Chondrocyte (in vitro differentiated cells): Measurements from ENCODE around the gene METTL23. TPM values are rescaled to one million over a fixed set of nuclear protein-coding genes. Genes with fewer than 3 reads are reported as not detected.

Experiments
- DNase-seq: peaks from one replicate; pipeline ENCODE4 v3.0.0; 2021; ENCODE audit warnings: mixed read lengths, low spot score
- H3K27ac Mint-ChIP-seq: one replicate; pipeline ENCODE4 v1.8.0; 2021; ENCODE audit warnings: mild to moderate bottlenecking, moderate library complexity, mixed read lengths; ENCODE audit not compliant: unreplicated experiment
- H3K27me3 Mint-ChIP-seq: 2 replicates; pipeline ENCODE4 v1.8.0; 2021; ENCODE audit warnings: low read depth, mixed read lengths
- H3K36me3 Mint-ChIP-seq: 2 replicates; pipeline ENCODE4 v1.8.0; 2021; ENCODE audit warnings: low read depth, mixed read lengths
- H3K4me1 Mint-ChIP-seq: 2 replicates; pipeline ENCODE4 v1.8.0; 2021; ENCODE audit warnings: low read depth, mild to moderate bottlenecking, mixed read lengths
- H3K4me3 Mint-ChIP-seq: one replicate; pipeline ENCODE4 v1.8.0; 2021; ENCODE audit warnings: mild to moderate bottlenecking, moderate library complexity, mixed read lengths; ENCODE audit not compliant: unreplicated experiment
- H3K9me3 Mint-ChIP-seq: 2 replicates; pipeline ENCODE4 v1.8.0; 2021; ENCODE audit warnings: low read depth, mixed read lengths
- total RNA-seq: library from RNA; stranded (reverse); gene quantifications from 3 replicates; pipeline ENCODE4 v1.2.1, GENCODE V29; 2021
- TF ChIP-seq, protein P1 (sequence below): fragments of 200-600 bp; sonication (generic); IDR thresholded peaks from 2 replicates; pipeline ENCODE4 v1.5.0; 2021; ENCODE audit warnings: antibody characterized with exemption, mild to moderate bottlenecking, moderate library complexity

Gene METTL23
- total RNA-seq, 1 donor from 2014 or later: 27.0 TPM

DNA sequence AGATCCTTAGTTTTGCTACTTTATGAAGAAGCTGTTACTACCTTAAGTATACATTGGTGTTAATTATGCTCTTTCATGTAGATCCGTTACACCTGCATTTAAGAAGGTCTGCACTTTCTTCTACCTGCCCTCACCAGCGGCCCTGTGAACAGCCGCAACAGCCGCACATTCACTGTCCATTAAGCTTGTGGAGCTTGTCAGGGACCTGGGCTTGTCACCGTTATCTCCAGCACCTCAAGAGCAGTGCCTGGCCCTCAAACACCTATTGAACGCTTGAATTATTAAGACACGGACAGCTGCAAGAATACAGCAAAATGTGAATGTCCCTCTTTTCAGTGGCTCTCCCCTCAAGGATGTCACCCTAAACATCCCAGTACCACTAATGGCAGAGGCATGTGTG, 12.9 kb upstream of the METTL23 start:
- DNase-seq: no peak
- Mint-ChIP-seq H3K9me3 (no peaks in the 10 kb centered on the region), H3K36me3 (peaks cover 23% of the 10 kb centered on the region), H3K27ac (no peak overlapping the region), H3K4me1 (peaks cover 48% of the 10 kb centered on the region), H3K4me3 (no peak overlapping the region), H3K27me3 (no peaks in the 10 kb centered on the region)
- TF ChIP-seq, protein P1, sequence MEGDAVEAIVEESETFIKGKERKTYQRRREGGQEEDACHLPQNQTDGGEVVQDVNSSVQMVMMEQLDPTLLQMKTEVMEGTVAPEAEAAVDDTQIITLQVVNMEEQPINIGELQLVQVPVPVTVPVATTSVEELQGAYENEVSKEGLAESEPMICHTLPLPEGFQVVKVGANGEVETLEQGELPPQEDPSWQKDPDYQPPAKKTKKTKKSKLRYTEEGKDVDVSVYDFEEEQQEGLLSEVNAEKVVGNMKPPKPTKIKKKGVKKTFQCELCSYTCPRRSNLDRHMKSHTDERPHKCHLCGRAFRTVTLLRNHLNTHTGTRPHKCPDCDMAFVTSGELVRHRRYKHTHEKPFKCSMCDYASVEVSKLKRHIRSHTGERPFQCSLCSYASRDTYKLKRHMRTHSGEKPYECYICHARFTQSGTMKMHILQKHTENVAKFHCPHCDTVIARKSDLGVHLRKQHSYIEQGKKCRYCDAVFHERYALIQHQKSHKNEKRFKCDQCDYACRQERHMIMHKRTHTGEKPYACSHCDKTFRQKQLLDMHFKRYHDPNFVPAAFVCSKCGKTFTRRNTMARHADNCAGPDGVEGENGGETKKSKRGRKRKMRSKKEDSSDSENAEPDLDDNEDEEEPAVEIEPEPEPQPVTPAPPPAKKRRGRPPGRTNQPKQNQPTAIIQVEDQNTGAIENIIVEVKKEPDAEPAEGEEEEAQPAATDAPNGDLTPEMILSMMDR: no peak

DNA sequence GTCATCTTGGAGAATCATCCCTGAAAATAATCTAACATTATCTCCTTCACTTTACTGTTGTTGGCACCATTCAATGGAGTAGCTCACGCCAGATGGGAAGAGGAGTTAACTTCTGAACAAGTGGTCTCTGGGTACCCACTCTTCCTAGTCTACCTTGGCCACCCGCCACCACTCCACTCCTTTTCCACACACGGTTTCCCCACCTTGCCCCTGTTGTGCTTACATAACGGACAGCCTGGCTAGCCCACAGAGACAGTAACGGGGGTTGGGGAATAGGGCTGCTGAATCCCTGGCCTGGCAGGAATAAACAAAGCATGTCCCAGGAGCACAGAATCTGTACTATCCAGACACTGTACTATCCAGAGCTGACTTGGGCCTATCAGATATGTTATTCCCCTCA, 12.3 kb upstream of the METTL23 start:
- no peaks in the 10 kb centered on the region for H3K27me3 Mint-ChIP-seq
- no peak overlapping the region for H3K4me3 Mint-ChIP-seq
- H3K4me1 Mint-ChIP-seq: peaks cover 42% of the 10 kb centered on the region
- H3K9me3 Mint-ChIP-seq: no peaks in the 10 kb centered on the region
- TF ChIP-seq, protein P1: no peak
- H3K36me3 Mint-ChIP-seq: peaks cover 27% of the 10 kb centered on the region
- no peak overlapping the region for H3K27ac Mint-ChIP-seq
- DNase-seq: no peak

DNA sequence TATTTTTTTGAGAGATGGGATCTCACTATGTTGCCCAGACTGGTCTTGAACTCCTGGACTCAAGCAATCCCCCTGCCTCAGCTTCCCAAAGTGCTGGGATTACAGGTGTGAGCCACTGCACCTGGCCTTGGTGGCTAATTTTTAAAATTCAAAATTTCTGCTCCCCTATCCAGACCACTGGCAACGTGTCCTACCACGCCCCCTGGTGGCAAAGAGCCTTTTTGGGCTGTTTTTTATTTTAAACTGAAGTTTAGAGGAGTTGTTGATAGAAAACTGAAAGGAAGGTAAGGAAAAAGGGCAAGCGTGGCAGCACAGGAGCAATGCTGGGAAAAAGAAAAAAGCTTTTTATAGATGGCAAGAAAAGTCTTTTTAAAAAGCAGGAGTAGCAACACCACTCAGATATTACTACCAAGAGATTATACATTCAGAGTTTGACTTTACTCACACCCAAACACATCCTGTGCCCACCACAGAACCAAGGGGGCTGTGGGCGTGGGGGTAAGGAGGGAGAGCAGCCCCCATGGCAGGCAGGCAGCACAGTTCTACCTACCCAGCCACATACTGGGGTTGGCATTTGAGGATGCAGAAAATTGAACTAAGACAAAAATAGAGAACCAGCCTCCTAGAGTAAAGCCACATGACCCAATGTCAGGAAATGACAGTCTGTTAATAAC, 11.7 kb upstream of the METTL23 start:
- no peak for DNase-seq

GRCh38 chr17:76715496-76715830, 11.2 kb upstream of the METTL23 start:
- Mint-ChIP-seq H3K4me3 (no peak overlapping the region), H3K27ac (peak overlapping the region; percentile 90), H3K4me1 (peaks cover 35% of the 10 kb centered on the region), H3K9me3 (no peaks in the 10 kb centered on the region), H3K27me3 (no peaks in the 10 kb centered on the region), H3K36me3 (peaks cover 35% of the 10 kb centered on the region)
- TF ChIP-seq, protein P1: no peak
- DNase-seq: no peak

More for the DNA sequence above, 11.7 kb upstream of the METTL23 start:
- Mint-ChIP-seq H3K27me3 (no peaks in the 10 kb centered on the region), H3K9me3 (no peaks in the 10 kb centered on the region), H3K36me3 (peaks cover 32% of the 10 kb centered on the region), H3K27ac (peak overlapping the region; percentile 65), H3K4me3 (no peak overlapping the region), H3K4me1 (peaks cover 36% of the 10 kb centered on the region)
- TF ChIP-seq, protein P1: peak; percentile 93

DNA sequence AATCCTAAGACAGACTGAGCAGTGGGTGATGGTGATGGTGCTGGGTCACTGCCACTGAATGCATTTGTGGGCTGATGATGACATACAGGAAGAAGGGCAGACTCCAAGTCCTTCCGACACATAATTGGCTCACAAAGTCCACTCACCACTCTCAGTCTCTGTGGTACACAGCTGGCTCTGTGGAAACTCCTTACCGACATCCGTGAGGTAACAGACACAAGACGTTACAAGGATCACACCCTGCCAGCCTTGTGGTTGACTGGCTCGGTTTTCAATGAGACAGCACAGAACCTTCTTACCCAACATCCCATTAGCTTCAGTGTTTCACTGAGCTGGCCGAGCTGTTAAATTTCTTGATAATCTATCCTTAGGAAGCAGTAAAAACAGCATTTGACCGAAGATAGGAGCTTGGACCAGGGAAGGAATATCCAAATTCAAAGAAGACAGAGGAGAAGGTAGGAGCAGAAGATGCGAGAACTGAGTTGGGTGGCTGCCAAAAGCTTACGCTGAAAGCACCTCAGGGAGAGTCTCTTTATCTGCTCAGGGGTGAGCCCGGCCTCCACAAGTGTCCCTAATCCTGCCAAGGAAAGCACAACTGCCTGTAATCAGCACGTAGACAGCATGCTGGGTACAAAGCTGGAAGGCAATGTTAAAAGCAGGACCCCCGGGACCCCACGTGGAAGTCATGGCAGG, 10.3 kb upstream of the METTL23 start:
- DNase-seq: no peak
- H3K4me3 Mint-ChIP-seq: peak overlapping the region; percentile 1
- no peaks in the 10 kb centered on the region for H3K9me3 Mint-ChIP-seq
- peak overlapping the region; percentile 90 for H3K27ac Mint-ChIP-seq
- H3K4me1 Mint-ChIP-seq: peaks cover 33% of the 10 kb centered on the region
- TF ChIP-seq, protein P1: no peak
- peaks cover 42% of the 10 kb centered on the region for H3K36me3 Mint-ChIP-seq
- no peaks in the 10 kb centered on the region for H3K27me3 Mint-ChIP-seq
